Measurements from ENCODE around the gene ALK.

The ALK gene

DNA sequence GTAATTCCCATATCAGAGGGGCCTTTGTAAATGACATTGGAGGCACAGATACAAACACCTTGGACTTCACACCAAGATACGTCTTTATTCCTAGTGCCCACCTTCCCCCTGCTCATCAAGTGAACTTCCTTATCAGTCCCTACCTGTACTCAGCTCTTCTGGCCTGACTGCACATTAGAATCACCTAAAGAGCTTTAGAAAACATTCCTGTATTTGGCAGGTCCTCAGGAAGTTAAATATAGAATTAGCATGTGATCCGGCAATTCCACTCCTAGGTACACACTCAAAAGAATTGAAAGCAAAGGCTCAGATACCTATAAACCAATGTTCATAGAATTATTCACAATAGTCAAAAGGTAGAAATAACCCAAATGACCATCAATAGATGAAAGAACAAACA lies 46.6 kb downstream of the ALK start:
- no peaks in the 10 kb centered on the region for H3K36me3 ChIP-seq (replicated peaks; ENCODE audit: insufficient read depth, low read length)
- H3F3A ChIP-seq (ENCODE audit: insufficient read depth, low read length), result no peaks in the 10 kb centered on the region
- no peak overlapping the region for H2AFZ ChIP-seq (ENCODE audit: low read length)
- H3K27ac ChIP-seq (ENCODE audit: low read length), result no peak overlapping the region
- no peak for TF ChIP-seq EZH2 (optimal IDR thresholded peaks at IDR 0.05; ENCODE audit: low read depth, low read length)
- TF ChIP-seq, protein P1, sequence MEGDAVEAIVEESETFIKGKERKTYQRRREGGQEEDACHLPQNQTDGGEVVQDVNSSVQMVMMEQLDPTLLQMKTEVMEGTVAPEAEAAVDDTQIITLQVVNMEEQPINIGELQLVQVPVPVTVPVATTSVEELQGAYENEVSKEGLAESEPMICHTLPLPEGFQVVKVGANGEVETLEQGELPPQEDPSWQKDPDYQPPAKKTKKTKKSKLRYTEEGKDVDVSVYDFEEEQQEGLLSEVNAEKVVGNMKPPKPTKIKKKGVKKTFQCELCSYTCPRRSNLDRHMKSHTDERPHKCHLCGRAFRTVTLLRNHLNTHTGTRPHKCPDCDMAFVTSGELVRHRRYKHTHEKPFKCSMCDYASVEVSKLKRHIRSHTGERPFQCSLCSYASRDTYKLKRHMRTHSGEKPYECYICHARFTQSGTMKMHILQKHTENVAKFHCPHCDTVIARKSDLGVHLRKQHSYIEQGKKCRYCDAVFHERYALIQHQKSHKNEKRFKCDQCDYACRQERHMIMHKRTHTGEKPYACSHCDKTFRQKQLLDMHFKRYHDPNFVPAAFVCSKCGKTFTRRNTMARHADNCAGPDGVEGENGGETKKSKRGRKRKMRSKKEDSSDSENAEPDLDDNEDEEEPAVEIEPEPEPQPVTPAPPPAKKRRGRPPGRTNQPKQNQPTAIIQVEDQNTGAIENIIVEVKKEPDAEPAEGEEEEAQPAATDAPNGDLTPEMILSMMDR (IDR thresholded peaks at IDR 0.05; ENCODE audit: low read length), result no peak
- H3K27me3 ChIP-seq (replicated peaks; ENCODE audit: insufficient read depth, low read length), result no peaks in the 10 kb centered on the region
- H3K4me1 ChIP-seq (ENCODE audit: low read length), result no peaks in the 10 kb centered on the region
- no peak overlapping the region for H3K4me3 ChIP-seq (ENCODE audit: low read length)
- H3K9ac ChIP-seq (ENCODE audit: low read length), result no peak overlapping the region
- no peaks in the 10 kb centered on the region for H4K20me1 ChIP-seq (ENCODE audit: insufficient read depth, low read length)
- no peak for DNase-seq
- no peak overlapping the region for H3K4me2 ChIP-seq (ENCODE audit: low read depth, low read length)
- H3K79me2 ChIP-seq (ENCODE audit: low read length), result no peaks in the 10 kb centered on the region
- H3K9me2 ChIP-seq (replicated peaks; ENCODE audit: insufficient read depth, low read length), result no peaks in the 10 kb centered on the region
- H3K9me3 ChIP-seq (replicated peaks; ENCODE audit: insufficient read depth, low read length), result no peaks in the 10 kb centered on the region

DNA sequence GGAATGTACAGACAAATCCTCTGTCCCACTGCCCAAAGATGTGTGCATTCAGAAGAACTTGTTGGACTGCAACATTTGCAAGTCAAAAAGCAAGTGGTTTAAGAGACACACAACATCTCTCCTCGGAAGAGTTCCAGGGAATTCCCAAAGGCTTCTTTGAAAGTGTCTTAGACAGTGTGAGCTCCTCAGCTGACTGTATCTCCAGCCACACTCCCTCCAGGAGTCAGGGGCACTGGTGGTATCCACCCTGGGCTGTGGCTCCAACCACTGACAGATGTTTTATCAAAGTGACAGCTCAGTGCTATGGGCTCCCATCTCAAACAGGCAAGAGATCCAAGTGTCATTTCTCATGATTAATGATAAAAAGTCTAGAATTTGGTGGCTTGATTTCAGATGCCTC lies 48.5 kb downstream of the ALK start:
- Histone ChIP-seq H3F3A (ENCODE audit: insufficient read depth, low read length) (no peaks in the 10 kb centered on the region), H3K9me2 (replicated peaks; ENCODE audit: insufficient read depth, low read length) (no peaks in the 10 kb centered on the region), H3K27me3 (replicated peaks; ENCODE audit: insufficient read depth, low read length) (no peaks in the 10 kb centered on the region), H3K79me2 (ENCODE audit: low read length) (no peaks in the 10 kb centered on the region), H2AFZ (ENCODE audit: low read length) (no peak overlapping the region), H3K27ac (ENCODE audit: low read length) (no peak overlapping the region), H3K9ac (ENCODE audit: low read length) (no peak overlapping the region), H3K4me2 (ENCODE audit: low read depth, low read length) (no peak overlapping the region), H3K4me3 (ENCODE audit: low read length) (no peak overlapping the region), H4K20me1 (ENCODE audit: insufficient read depth, low read length) (no peaks in the 10 kb centered on the region), H3K36me3 (replicated peaks; ENCODE audit: insufficient read depth, low read length) (no peaks in the 10 kb centered on the region), H3K9me3 (replicated peaks; ENCODE audit: insufficient read depth, low read length) (no peaks in the 10 kb centered on the region), H3K4me1 (ENCODE audit: low read length) (no peaks in the 10 kb centered on the region)
- TF ChIP-seq EZH2phosphoT487 (IDR thresholded peaks at IDR 0.05; ENCODE audit: low read length), result no peak
- TF ChIP-seq, protein P1 (IDR thresholded peaks at IDR 0.05; ENCODE audit: low read length), result no peak
- no peak for TF ChIP-seq EZH2 (optimal IDR thresholded peaks at IDR 0.05; ENCODE audit: low read depth, low read length)
- DNase-seq, result no peak

DNA sequence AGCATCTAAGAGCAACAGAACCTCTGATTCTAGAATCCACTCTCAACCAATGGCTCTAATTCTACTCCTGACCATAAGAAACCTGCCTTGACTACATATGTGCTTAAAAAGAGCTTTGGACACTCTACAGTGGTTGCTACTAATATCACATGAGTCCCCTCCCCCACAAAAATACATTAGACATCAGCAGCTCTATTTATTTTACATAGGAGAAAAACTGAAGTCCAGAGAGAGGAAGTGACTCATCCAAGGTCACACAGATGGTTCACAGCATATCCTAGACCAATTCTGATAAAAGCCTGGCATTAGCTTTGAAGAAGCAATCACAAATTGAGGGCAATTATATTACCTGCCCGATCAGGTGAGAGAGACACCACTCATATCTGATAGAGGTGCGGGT lies 49.8 kb downstream of the ALK start:
- no peaks in the 10 kb centered on the region for H3K79me2 ChIP-seq (ENCODE audit: low read length)
- H4K20me1 ChIP-seq (ENCODE audit: insufficient read depth, low read length), result no peaks in the 10 kb centered on the region
- no peak for TF ChIP-seq EZH2 (optimal IDR thresholded peaks at IDR 0.05; ENCODE audit: low read depth, low read length)
- no peaks in the 10 kb centered on the region for H3K9me2 ChIP-seq (replicated peaks; ENCODE audit: insufficient read depth, low read length)
- H3K27me3 ChIP-seq (replicated peaks; ENCODE audit: insufficient read depth, low read length), result no peaks in the 10 kb centered on the region
- H3K4me3 ChIP-seq (ENCODE audit: low read length), result no peak overlapping the region
- no peak overlapping the region for H3K27ac ChIP-seq (ENCODE audit: low read length)
- H3K9me3 ChIP-seq (replicated peaks; ENCODE audit: insufficient read depth, low read length), result no peaks in the 10 kb centered on the region
- H3K9ac ChIP-seq (ENCODE audit: low read length), result no peak overlapping the region
- H3F3A ChIP-seq (ENCODE audit: insufficient read depth, low read length), result no peaks in the 10 kb centered on the region
- H3K4me1 ChIP-seq (ENCODE audit: low read length), result no peaks in the 10 kb centered on the region
- H3K4me2 ChIP-seq (ENCODE audit: low read depth, low read length), result no peak overlapping the region
- H2AFZ ChIP-seq (ENCODE audit: low read length), result no peak overlapping the region
- no peak for DNase-seq
- no peaks in the 10 kb centered on the region for H3K36me3 ChIP-seq (replicated peaks; ENCODE audit: insufficient read depth, low read length)

DNA sequence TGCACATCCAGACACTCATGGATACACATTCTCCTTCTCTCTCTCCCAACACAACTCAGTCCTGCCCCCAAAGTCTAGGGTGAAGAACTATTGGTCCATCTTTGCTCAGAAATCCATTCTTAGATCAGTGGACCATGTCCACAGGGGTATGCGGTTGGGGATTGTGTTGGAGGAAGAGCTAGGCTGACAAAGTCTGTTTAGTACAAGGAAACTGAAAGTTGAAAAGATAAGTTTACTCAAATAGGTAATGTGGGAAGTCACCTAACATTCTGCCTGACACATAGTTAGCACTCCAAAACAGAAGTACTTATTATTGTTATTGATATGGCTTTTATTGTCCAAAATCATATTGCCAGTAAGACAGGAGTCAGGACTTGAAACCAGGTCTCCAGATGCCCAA lies 55.9 kb downstream of the ALK start:
- TF ChIP-seq EZH2 (optimal IDR thresholded peaks at IDR 0.05; ENCODE audit: low read depth, low read length) (no peak), EZH2phosphoT487 (IDR thresholded peaks at IDR 0.05; ENCODE audit: low read length) (no peak)
- TF ChIP-seq, protein P1 (IDR thresholded peaks at IDR 0.05; ENCODE audit: low read length), result no peak
- no peaks in the 10 kb centered on the region for H3K9me2 ChIP-seq (replicated peaks; ENCODE audit: insufficient read depth, low read length)
- no peak overlapping the region for H2AFZ ChIP-seq (ENCODE audit: low read length)
- no peak overlapping the region for H3K9ac ChIP-seq (ENCODE audit: low read length)
- no peaks in the 10 kb centered on the region for H3F3A ChIP-seq (ENCODE audit: insufficient read depth, low read length)
- H3K79me2 ChIP-seq (ENCODE audit: low read length), result no peaks in the 10 kb centered on the region
- H3K27me3 ChIP-seq (replicated peaks; ENCODE audit: insufficient read depth, low read length), result no peaks in the 10 kb centered on the region
- no peak overlapping the region for H3K4me2 ChIP-seq (ENCODE audit: low read depth, low read length)
- no peaks in the 10 kb centered on the region for H3K36me3 ChIP-seq (replicated peaks; ENCODE audit: insufficient read depth, low read length)
- H3K4me1 ChIP-seq (ENCODE audit: low read length), result no peaks in the 10 kb centered on the region
- H3K4me3 ChIP-seq (ENCODE audit: low read length), result no peak overlapping the region
- H3K27ac ChIP-seq (ENCODE audit: low read length), result no peak overlapping the region
- H3K9me3 ChIP-seq (replicated peaks; ENCODE audit: insufficient read depth, low read length), result no peaks in the 10 kb centered on the region
- no peak for DNase-seq
- H4K20me1 ChIP-seq (ENCODE audit: insufficient read depth, low read length), result no peaks in the 10 kb centered on the region
